ENCODE results near the gene HMGXB4. TPM values are rescaled to one million over a fixed set of nuclear protein-coding genes. Genes with fewer than 3 reads are reported as not detected.

The HMGXB4 gene
- total RNA-seq, 1 donor from 2014 or later, result 38.2 TPM

DNA sequence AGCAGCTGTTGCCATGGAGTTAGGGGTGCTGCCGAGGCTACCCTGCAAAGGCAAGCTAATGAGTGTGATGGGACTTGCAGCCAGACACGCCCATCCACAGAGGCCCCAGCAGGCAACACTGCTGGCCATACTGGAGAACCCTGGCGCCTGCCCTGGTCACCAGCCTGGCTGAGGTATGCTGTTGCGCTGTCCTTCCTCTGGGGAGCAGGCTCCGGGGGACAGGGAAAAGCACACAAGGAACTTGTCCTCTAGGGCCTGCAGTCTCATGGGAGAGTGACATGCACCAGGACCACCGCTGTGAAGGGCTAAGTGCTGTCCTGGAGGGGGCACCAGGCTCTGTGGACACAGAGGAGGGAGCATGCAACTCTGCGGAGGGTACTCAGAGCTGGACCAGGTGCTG is 78.2 kb downstream of the HMGXB4 start:
- TF ChIP-seq, protein P1, sequence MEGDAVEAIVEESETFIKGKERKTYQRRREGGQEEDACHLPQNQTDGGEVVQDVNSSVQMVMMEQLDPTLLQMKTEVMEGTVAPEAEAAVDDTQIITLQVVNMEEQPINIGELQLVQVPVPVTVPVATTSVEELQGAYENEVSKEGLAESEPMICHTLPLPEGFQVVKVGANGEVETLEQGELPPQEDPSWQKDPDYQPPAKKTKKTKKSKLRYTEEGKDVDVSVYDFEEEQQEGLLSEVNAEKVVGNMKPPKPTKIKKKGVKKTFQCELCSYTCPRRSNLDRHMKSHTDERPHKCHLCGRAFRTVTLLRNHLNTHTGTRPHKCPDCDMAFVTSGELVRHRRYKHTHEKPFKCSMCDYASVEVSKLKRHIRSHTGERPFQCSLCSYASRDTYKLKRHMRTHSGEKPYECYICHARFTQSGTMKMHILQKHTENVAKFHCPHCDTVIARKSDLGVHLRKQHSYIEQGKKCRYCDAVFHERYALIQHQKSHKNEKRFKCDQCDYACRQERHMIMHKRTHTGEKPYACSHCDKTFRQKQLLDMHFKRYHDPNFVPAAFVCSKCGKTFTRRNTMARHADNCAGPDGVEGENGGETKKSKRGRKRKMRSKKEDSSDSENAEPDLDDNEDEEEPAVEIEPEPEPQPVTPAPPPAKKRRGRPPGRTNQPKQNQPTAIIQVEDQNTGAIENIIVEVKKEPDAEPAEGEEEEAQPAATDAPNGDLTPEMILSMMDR (IDR thresholded peaks at IDR 0.05; ENCODE audit: unreplicated experiment), result no peak
- no peaks in the 10 kb centered on the region for H3K4me1 Mint-ChIP-seq

DNA sequence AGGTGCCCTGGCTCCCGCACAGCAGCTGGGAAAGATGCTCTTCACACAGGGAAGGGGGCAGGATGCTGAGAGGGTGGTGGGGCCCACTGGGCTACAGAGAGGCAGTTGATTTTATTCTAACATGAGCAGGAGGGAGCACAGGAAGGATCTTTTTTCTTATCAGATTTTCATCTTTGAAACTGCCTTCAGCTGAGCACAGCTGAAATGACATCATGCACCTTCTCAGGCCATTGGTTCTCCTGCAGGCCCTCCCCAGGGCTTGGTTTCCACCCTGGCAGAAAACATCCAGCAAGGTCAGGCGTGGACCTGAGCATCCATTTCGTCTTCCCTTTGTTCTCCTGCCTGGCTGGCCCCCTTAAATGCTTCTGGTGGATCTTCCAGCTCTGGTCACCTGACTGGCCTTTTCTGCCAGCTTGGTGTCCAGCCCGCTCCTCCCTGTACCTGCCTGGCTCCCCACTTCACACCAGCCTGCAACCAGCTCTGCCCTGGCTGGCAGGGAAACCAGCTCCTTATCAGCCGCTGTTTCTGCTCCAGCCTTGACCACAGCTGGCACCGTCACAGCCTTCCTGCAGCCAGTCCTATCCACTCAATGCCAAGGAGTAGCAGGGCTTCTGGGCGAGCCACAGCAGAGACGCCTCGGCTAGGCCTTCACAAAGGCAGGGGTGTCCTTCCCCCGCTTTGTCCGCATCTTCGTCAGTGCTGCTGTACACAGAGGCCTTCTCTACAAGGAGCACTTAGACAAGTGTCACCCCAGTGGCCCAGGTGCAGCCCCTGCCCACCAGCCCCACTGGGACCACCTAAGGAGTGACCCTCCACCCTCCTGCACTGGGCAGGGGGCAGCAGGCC is 78.9 kb downstream of the HMGXB4 start:
- H3K9me3 Mint-ChIP-seq, result no peaks in the 10 kb centered on the region
- peaks cover 22% of the 10 kb centered on the region for H3K36me3 Mint-ChIP-seq
- DNase-seq (ENCODE audit: low spot score in 2 of 2, unreplicated experiment in 2 of 2), result no peak
- no peak overlapping the region for H3K27ac Mint-ChIP-seq
- H3K4me1 Mint-ChIP-seq, result no peaks in the 10 kb centered on the region
- no peaks in the 10 kb centered on the region for H3K27me3 Mint-ChIP-seq (ENCODE audit: low read depth)
- no peak overlapping the region for H3K4me3 Mint-ChIP-seq
- TF ChIP-seq, protein P1 (IDR thresholded peaks at IDR 0.05; ENCODE audit: unreplicated experiment), result no peak

More for the DNA sequence above, 78.2 kb downstream of the HMGXB4 start:
- no peaks in the 10 kb centered on the region for H3K9me3 Mint-ChIP-seq
- peaks cover 16% of the 10 kb centered on the region for H3K36me3 Mint-ChIP-seq
- DNase-seq (ENCODE audit: low spot score in 2 of 2, unreplicated experiment in 2 of 2), result no peak
- no peak overlapping the region for H3K4me3 Mint-ChIP-seq
- H3K27ac Mint-ChIP-seq, result no peak overlapping the region
- no peaks in the 10 kb centered on the region for H3K27me3 Mint-ChIP-seq (ENCODE audit: low read depth)

DNA sequence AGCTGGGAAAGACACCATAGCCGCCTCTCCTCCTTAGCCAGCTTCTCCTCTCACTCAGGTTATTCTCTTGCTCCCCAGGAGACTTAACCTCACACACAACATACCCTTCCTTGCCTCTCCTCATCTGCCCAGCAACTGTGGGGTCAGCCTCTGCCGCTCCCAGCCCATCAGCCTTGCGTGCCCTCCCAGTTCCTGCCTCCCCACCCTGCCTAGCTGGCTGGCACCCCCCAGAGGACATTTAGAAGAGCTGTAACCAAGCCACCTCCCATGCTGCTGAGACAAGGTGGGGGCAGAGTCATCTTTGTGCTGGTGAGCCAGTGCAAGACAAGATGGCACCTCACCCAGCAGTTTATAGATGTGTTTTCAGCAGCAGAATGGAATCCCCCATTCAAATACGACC is 80.6 kb downstream of the HMGXB4 start:
- peaks cover 14% of the 10 kb centered on the region for H3K36me3 Mint-ChIP-seq
- no peaks in the 10 kb centered on the region for H3K27me3 Mint-ChIP-seq (ENCODE audit: low read depth)
- TF ChIP-seq, protein P1 (IDR thresholded peaks at IDR 0.05; ENCODE audit: unreplicated experiment), result no peak
- no peaks in the 10 kb centered on the region for H3K9me3 Mint-ChIP-seq
- no peaks in the 10 kb centered on the region for H3K4me1 Mint-ChIP-seq
- DNase-seq (ENCODE audit: low spot score in 2 of 2, unreplicated experiment in 2 of 2), result no peak
- H3K27ac Mint-ChIP-seq, result no peak overlapping the region
- H3K4me3 Mint-ChIP-seq, result no peak overlapping the region

DNA sequence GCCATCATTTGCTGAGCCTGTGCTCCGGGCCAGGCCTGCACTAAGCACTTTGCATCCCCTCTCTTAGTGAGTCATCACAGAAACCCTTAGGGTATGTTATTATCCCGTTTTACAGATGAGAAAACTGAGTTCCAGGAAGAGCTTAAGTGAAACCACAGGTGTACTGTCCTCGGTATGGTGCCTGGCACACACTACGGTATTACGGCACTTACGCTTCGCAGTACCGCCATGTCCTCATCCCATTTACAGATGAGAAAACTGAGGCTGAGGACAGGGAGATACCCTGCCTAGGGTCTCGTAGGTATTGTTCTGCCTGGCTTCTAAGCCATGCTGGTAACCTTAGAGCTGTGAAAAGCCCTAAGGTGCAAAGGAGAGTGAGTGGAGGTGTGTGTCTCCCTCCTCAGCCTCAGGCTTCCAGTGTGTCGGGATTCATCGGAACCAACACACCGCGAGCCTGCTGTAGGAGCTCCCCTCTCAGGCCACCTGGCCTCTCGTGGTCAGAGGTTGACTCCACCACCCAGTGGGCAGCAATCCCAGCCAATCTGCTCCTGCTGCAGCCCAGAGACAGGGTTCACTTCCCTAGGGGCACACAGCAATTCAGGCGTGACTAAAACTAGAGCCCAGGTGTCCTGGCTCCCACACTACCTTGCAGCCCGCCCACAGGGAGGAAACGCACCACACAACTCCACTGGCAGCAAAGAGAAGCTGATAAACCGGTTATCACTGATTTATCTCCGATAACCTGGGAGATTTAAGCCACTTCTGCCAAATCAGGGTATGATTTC is 84.0 kb downstream of the HMGXB4 start:
- Mint-ChIP-seq H3K4me1 (no peaks in the 10 kb centered on the region), H3K4me3 (no peak overlapping the region), H3K27ac (no peak overlapping the region), H3K36me3 (peaks cover 11% of the 10 kb centered on the region), H3K9me3 (no peaks in the 10 kb centered on the region), H3K27me3 (ENCODE audit: low read depth) (no peaks in the 10 kb centered on the region)
- TF ChIP-seq, protein P1 (IDR thresholded peaks at IDR 0.05; ENCODE audit: unreplicated experiment), result no peak
- no peak for DNase-seq (ENCODE audit: low spot score in 2 of 2, unreplicated experiment in 2 of 2)

DNA sequence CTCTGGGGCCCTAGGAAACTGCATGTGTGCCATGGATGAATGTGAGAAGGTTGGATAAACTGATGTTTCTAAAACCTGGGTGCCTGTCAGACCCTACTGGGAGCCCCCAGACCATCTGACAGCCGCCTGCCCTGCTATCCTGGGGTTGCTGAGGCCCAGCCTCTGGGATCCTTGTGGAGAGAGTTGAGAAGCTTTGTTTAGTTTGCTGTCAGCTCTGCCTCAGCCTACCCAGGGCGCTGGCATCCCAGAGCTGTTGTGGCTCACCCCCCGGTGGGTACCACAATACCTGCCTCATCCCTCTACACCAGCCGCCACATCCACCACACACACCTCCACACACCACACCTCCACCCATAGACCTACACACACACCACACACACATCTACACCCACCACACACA is 85.1 kb downstream of the HMGXB4 start:
- no peak for DNase-seq (ENCODE audit: low spot score in 2 of 2, unreplicated experiment in 2 of 2)
- TF ChIP-seq, protein P1 (IDR thresholded peaks at IDR 0.05; ENCODE audit: unreplicated experiment), result no peak
- Mint-ChIP-seq H3K36me3 (peaks cover 11% of the 10 kb centered on the region), H3K27ac (no peak overlapping the region), H3K27me3 (ENCODE audit: low read depth) (no peaks in the 10 kb centered on the region), H3K4me3 (no peak overlapping the region), H3K9me3 (no peaks in the 10 kb centered on the region), H3K4me1 (no peaks in the 10 kb centered on the region)

All from mesothelial cell of epicardium (in vitro differentiated cells).